Inflammatory macrophage treated with lipopolysaccharide for 1 hour (primary cell): ENCODE measurements around the gene TSFM.

Source experiments
- DNase-seq, 2 donors: peaks; one replicate each; pipeline ENCODE4 v3.0.0-alpha.2; 2020 to 2022

Gene TSFM

DNA sequence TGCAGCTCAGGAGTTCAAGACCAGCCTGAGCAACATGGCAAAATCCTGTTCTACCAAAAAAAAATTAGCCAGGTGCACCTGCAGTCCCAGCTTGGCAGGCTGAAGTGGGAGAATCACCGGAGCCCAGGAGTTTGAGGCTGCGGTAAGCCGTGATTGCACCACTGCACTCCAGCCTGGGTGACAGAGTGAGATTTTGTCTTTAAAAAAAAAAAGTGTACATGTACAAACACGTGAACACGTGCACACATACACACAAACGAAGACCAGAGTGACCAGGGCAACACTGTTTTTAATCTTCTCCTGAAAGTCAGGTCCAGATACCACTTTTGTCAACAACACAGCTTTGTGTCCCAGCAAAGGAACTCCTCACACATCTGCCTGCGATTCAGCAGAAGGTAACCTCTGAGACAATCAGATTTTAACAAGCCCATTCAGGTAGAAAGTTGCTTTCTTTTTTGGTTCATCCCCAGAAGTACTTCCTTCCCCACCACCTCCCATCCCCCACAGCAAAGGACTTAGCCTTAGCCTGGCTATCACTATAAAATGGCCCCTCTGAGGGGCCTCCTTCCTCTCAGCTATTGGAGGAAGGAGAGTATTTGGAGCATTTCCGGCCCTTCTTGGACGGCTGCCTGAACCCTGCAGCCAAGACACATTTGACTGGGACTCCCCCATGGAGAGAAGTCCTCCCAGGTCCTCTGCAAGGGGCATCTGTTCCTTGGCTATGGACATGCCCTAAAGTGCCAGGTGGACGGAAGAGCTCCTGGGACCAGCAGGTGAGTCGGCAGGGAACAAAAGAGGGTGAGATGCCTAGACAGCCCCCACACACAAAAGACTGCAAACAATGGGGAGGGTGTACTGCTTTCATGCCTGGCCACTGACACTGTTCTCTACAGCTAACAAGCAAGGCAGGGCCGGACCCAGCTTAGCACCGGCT, 54.1 kb downstream of the TSFM start:
- DNase-seq = no peak

GRCh38 chr12:57837864-57838562, 55.4 kb downstream of the TSFM start:
- no peak for DNase-seq

DNA sequence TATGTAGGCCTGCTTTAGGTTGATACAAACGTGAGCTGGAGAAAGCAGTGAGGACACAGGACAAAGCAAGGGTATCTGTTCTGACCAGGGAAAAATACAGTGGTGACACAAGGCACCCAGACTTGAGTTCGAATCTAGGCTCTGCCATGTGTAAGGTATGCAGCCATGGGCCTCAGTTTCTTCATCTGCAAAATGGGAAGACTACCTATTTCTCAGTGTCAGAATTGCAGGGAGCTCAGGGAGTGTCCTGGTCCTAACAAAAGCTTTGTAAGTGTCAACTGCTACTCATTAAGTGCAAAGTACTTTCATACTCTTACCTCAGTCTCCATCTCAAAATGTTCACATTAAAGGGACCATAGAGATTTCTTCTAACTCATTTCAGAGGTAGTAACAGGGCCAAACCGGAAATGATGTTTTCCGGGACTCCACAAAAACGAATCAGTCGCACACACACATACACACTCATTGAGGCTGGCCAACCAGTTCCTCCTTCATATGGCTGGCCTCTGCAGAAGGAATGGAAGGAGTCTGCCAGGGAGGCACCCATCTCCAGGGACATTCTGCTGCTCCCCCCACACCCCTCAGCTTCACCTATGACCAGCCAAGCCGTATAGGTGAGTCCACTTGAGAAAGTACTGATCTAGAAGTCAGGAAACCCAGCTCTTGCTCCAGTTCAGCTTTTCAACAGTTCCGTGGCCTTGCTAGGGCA, 56.2 kb downstream of the TSFM start:
- peak in 1 of 2 donors; percentile 43 for DNase-seq

- no peak for DNase-seq
These were observed 57.4 kb downstream of the TSFM start for GRCh38 chr12:57839996-57840395.

- DNase-seq = no peak
These were observed 58.1 kb downstream of the TSFM start for GRCh38 chr12:57840726-57841125.

GRCh38 chr12:57841445-57841844, 58.9 kb downstream of the TSFM start:
- no peak for DNase-seq

DNA sequence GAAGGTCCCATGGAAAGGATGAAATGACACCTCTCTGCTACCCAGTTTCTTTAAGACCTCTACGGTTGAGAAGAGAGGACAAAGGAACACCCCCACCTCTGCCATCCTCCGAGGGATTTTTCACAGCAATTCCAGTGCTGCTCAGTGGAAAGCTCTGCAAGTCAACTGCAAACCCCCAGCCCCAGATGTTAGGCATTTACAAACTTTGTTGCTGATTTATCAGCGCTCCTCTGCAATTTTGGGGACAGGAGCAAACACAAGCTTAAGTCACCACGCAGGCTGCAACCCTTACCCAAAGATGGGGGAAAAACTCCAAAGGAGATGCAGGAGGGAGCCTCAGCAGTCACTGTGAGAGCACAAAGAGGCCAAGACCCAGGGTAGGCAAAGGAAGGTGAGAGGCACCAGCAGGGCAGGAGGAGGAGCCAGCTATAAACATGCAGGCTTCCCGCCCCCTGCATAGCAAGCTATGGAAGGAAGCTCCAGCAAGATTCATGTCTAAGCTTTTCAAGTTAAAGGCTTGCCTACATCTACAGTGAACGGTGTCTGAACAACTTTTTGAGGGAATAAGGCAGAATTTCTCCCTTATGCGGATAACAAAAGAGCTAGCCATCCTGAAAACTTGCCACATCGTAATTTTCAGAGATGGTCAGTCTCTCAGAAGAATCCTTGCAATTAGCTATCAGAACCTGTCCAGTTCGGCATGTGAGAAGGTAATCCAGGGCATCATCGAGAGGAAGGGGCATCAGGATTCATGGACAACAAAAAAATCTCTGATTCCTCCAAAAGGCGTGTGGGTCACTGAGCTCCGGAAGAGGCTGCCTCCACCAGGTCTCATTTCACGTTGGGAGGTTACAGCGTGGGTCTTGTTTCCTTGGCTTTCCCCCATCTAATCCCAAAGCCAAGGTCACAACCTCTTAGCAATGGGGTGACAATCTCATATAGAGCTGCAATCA, 60.0 kb downstream of the TSFM start:
- no peak for DNase-seq

GRCh38 chr12:57844709-57845477, 62.3 kb downstream of the TSFM start:
- DNase-seq = peak; percentile 48 to 73

DNA sequence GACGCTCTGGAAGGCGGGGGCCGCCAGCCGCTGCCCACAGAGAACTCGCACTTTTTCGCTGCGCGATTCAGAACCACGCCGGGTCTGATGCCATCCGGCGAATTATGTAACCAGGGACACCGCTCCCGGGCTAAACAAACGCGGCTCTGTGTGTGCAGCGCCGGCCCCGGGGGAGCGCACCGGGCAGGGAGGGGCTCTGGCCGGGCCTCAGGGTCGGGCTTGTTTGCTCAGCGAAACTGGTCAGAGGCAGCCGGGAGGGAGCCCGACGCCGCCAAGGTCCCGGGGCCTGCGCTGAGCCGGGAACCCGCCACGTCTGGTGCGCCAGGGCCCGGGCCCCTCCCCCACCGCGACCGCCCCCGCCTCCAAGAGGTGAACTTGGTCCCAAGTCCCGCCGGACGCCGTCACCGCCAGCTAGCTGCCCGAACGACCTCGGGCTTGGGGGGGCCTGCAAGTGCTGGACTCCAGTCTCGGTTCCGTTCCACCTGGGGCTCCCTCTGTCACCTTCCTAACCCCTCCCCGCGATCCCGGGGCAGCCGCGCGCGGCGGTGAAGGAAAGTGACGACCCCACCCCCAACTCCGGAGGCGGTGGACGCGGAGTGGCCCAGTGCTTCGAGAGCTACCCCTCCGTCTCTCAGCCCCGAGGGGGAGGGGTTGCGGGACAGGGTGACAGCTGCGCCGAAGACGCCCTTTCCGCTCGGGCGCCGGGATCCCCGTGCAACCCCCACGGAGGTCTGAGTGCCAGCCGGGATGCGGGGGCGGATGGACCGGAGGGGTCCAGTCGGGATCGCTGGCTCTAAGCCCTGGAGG, 63.1 kb downstream of the TSFM start:
- DNase-seq = peak; percentile 38 to 47

DNA sequence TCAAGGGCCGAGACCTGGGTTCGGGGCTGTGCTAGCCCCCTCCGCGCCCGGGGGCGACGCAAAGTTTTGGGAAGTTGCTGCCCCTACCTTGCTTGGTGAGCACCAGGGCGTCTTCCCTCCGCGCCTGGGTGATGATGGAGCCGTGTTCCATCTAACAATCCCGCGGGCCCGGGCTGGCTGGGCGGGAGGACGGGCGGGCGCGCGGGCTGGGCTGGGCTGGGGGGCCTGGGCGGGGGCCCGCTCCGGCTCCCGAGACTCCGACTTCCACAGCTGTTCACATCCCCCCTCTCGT, 63.6 kb downstream of the TSFM start:
- no peak for DNase-seq

GRCh38 chr12:57846577-57847319, 64.2 kb downstream of the TSFM start, which contains the start of gene CTDSP2:
CTDSP2 (minus strand) TSS chr12:57846729; CDS start chr12:57846435, 294 bp downstream.
- DNase-seq = peak; percentile 97 to 99
